ENCODE data around the gene OSBP2.

Gene OSBP2

DNA sequence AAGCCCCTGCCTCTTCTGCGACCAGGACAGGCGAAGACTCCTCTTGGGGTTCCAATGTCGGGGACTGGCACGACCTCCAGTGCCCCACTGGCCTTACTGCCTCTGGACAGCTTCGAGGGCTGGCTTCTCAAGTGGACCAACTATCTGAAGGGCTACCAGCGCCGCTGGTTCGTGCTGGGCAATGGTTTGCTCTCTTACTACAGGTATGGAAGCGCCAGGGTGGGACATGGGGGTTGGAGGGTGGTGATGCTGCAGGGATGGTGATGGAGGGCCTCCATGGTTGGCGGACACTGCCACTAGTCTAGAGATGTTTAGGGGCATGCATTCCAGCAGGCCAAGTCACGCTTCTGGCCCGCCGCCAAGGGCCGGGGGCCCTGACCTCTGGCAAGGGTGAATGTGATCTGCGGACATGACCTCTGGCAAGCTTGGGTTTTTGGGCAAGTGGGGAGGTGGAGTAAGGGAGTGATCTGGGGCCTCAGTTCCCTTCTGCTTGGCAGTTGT, 727 bp downstream of the OSBP2 start:
- TF ChIP-seq, protein P1, sequence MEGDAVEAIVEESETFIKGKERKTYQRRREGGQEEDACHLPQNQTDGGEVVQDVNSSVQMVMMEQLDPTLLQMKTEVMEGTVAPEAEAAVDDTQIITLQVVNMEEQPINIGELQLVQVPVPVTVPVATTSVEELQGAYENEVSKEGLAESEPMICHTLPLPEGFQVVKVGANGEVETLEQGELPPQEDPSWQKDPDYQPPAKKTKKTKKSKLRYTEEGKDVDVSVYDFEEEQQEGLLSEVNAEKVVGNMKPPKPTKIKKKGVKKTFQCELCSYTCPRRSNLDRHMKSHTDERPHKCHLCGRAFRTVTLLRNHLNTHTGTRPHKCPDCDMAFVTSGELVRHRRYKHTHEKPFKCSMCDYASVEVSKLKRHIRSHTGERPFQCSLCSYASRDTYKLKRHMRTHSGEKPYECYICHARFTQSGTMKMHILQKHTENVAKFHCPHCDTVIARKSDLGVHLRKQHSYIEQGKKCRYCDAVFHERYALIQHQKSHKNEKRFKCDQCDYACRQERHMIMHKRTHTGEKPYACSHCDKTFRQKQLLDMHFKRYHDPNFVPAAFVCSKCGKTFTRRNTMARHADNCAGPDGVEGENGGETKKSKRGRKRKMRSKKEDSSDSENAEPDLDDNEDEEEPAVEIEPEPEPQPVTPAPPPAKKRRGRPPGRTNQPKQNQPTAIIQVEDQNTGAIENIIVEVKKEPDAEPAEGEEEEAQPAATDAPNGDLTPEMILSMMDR (conservative IDR thresholded peaks at IDR 0.05; ENCODE audit: low read depth, low read length) = no peak
- DNase-seq (ENCODE audit: low read depth) = no peak
- peak overlapping the region; percentile 68 for H3K4me3 ChIP-seq (ENCODE audit: low read length)

DNA sequence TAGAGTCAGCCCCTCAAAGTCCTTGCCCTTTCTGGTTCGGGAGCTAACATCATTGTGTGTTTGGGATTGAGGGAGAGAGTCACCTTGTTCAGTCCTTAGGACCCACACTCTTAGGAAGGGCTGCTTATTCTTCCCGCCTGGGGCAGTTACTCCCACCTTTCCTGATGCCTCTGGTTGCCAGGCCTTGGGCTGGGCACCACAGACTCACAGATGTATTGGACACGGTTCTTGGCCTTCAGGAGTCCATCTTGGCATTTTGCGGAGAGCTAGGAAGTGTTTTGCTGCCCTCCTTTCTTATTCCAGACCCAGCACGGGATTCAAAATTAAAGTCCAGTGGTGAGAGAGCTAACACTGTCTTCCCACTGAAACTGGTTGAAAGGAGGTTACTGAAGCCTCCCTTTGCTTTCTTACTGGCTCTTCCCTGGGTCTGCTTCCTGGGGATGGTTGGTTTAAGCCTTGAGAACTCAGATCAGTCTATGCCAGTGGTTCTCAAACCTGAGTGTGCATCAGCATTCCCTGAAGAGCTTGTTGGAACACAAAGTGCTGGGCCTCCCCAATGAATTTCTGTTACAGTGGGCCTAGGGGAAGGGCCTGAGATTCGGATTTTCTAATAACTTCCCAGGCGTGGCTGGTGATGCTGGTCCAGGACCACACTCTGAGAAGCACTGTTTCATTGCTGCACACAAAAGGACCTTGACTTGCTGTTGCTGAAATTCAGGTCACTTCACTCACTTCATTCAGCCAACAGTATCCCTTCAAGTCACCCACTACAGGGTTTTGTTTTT, 1.4 kb downstream of the OSBP2 start:
- no peak for DNase-seq (ENCODE audit: low read depth)
- H3K4me3 ChIP-seq (ENCODE audit: low read length) = peak overlapping the region; percentile 68
- TF ChIP-seq, protein P1 (conservative IDR thresholded peaks at IDR 0.05; ENCODE audit: low read depth, low read length) = no peak

DNA sequence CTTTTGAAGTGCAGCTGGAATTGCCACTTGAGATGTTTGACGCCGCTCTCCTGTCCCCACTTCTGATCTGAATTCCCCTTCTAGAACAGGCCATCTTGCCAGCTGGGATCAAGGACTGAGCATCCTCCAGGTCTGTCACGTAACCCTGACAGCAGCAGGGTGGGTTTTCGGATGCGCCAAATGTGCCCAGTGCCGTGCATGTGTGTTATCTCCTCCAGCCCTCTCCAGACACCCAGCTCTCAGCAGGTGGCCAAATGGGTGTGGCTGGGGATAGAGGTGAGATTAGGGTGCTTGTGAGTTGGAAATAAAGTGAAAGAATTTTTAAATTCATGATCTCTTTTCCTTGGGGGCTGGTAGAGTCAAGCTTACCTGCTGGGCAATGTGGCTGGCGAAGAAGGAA, 3.3 kb downstream of the OSBP2 start:
- TF ChIP-seq, protein P1 (conservative IDR thresholded peaks at IDR 0.05; ENCODE audit: low read depth, low read length) = no peak
- no peak overlapping the region for H3K4me3 ChIP-seq (ENCODE audit: low read length)
- no peak for DNase-seq (ENCODE audit: low read depth)

DNA sequence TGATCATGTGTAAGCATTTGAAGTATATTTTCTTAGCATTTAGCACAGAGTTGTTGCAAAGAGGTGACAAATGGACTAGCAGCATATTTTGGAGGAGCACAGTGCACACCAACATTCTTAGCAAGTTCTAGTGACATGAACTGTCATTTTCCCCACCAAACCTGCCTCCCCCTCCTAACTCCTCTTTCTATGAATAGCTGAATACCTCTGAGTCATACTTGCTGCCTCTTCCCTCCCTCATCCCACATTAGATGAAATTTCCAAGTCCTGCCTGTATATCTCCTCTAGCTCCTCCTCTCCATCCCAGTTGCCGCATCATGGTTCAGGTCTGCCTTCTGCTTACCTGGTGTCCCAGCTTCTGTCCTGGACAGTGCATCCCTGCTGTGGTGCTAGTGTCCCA, 7.2 kb downstream of the OSBP2 start:
- DNase-seq (ENCODE audit: low read depth) = no peak
- TF ChIP-seq, protein P1 (conservative IDR thresholded peaks at IDR 0.05; ENCODE audit: low read depth, low read length) = no peak
- no peak overlapping the region for H3K4me3 ChIP-seq (ENCODE audit: low read length)

DNA sequence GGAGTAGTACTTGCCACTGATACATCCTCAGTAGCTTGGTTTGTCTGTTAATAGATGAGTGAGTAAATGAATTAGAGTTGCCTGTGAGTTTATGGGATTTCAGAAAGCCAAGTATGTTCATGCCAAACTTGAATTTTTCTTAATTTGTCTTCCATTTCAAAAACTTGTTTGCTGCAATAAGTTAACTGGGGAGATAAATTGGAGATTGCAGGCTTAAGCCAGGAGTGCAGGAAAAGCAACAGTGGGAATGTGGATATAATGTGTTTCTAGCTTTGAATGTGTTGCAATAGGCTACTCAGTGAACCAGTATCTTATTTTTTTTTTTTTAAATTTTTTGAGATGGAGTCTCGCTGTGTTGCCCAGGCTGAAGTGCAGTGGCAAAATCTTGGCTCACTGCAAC, 8.2 kb downstream of the OSBP2 start:
- DNase-seq (ENCODE audit: low read depth) = no peak
- H3K4me3 ChIP-seq (ENCODE audit: low read length) = no peak overlapping the region
- TF ChIP-seq, protein P1 (conservative IDR thresholded peaks at IDR 0.05; ENCODE audit: low read depth, low read length) = no peak

DNA sequence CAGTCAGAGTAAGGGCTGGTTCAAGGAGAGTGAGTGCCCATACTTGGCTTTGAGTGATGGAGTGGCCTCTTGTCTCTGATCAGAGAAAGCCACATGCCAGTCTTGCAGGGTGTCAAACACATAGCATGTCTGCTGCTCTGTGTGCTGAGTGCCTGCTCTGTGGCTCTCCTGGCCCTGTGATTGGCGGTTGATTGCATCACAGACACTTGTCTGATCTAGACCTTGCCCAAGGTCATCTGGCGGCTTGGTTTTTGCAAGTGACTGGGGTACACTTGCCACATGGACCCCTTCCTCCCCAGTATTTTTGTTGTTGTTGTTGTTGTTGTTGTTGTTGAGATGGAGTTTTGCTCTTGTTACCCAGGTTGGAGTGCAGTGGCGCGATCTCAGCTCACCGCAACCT, 10.3 kb downstream of the OSBP2 start:
- no peak for DNase-seq (ENCODE audit: low read depth)
- no peak overlapping the region for H3K4me3 ChIP-seq (ENCODE audit: low read length)
- TF ChIP-seq, protein P1 (conservative IDR thresholded peaks at IDR 0.05; ENCODE audit: low read depth, low read length) = no peak
